COLO668 (cell line): ENCODE measurements around the gene OLIG3.

Source experiments
- DNase-seq: peaks from one replicate; lab custom pipeline; 2025; ENCODE audit not compliant: unreplicated experiment; lab: John Stamatoyannopoulos, UW

The OLIG3 gene

DNA sequence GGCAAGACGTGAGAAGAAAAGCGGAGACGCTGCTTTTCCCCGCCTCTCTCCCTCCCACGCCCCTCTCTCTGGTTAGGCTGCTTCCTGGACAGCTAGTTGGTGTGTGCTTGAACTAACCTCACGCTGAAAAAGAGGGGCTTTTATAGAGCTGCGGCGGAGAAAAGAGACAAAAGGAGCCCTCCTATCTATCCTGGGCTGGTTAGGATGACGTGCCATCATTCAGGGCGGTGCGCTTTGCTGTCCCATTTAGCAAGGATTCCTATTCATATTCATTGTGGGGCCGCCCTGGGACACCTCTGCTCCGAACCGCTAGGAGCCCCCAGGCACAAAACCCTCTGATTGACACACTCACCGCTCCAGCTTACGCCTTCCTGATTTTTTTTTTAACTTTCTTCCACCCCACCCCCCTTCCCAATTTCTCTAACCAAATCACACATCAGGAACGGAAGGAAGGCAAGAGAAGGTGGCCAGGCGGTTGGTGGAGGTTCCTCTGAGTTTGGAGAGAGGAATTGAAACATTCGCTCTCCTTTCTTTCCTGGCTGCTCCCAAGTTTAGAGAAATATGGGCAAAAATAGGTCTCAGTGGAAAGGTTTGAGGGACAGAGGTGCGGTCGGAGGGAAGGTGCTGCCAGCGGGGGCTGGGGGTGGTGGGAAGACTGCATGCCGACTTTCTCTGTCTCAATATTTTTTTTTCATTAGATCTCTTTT is at the start of gene OLIG3:
Gene OLIG3 (minus strand): TSS at position 114 of the 707 bp plus-strand sequence. CDS start 224 bp downstream, outside the sequence.
- no peak for DNase-seq

DNA sequence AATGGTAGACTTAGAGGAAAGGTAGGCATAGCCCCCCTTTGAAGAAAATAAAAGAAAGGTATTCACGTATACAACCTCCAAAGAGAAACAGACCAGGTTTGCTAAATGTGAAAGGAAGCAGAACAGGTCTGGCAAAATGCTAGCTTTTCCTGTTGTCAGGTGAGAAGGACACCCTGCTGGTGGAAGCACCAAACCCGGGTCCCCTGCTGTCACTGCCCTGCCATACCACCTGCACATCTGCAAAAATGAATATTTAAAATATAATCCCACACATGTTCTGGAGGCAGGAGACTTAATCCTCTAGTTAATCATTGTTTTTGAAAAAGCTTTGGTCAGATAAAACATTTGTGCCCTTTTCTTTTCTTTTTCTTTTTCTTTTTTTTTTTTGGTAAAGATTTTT is 48.9 kb upstream of the OLIG3 start:
- DNase-seq, result peak; percentile 3

DNA sequence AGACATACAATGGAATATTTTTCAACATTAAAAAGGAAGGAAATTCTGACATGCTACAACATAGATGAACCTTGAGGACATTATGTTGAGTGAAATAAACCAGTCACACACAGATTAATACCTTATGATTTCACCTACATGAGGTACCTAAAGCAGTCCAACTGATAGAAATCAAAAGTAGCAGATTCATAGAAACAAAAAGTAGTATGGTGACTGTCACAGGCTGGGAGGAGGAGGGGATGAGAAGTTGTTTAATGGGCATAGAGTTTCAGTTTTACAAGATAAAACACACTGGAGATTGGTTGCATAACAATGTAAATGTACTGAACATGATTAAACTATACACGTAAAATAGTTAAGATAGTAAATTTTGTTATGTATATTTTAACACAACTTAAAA is 48.5 kb upstream of the OLIG3 start:
- no peak for DNase-seq

DNA sequence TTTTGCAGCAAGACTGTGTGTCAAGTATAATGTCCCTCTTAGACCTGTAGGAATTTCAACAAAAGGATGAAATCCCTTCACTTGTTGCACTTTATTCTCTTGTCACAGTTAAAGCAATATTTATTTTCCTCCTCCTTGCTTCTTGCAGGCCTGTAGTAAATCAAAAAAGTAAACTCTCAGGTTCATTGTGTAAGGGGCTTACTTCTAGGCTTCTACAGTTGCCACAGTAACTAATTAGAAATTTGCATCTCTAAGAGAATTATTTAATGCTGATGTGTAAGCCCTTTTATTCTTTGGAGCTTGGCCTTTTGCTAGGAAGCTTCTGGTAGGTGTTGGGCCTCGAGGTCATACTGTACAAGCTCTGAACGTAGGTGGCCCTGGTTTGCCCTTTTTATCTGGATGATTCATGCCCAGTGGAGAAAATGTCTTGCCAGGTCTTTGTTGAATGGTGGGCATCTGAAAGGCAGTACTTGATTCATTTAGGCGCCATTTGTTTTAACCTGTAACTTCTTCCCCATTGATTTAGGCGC is 47.4 kb upstream of the OLIG3 start:
- DNase-seq, result no peak

DNA sequence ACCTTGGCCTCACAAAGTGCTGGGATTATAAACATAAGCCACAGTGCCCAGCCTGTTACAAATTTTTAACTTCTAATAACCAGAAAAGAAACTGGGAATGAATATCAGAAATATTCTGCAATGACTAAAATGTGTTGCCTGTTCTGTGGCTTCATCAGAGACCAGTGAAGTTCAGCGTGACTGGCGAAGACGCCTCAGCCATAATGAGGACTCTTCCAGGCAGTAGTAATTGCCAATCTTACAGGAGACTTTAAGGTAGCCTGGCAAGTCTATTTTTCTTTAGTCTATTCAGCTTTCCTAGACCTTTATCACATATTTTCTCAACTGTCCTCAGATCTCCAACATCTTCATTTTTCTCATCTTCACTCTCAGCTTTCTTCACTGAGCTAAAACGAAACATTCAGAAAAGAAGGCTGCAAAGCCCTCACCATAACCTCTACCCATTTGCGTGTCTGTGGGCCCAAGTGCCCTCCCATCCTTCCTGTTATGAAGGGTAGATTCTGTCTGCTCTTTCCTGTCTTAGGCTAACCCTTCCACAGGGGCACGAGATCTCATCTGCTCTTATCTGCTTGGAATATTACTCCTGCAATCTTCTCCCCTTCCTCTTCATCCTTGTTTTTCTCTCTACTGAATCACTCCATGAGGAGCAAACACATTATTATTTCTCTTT is 42.0 kb upstream of the OLIG3 start:
- no peak for DNase-seq

DNA sequence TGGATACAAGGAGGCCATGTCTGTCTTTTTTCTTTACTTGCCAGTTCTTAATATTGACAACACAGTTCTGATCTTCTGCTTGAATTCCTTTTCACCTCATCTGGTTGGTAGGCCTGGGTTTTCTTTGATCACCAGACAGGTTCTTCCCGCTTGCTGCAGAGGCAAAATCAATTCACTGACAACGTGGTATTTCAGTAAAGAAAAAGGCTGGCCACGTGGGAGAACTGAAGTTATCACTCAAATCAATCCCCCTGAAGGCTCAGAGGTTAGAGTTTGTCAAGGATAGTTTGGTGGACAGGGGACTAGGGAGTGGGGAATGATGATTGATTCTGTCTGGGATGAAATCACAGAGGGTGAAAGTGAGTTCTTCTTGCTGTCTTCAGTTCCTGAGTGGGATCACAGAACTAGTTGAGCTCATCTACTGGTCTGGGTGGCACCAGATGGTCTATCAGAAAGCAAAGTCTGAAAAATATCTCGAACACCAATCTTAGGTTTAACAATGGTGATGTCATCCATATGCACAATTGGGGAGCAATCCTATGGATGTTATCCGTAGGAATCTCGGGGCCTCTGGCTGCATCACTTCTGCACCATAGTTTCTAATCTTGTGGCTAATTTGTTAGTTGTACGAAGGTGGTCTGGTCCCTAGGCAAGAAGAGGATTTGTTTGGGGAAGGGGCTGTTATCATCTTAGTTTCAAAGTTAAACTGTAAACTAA is 37.3 kb upstream of the OLIG3 start:
- no peak for DNase-seq

DNA sequence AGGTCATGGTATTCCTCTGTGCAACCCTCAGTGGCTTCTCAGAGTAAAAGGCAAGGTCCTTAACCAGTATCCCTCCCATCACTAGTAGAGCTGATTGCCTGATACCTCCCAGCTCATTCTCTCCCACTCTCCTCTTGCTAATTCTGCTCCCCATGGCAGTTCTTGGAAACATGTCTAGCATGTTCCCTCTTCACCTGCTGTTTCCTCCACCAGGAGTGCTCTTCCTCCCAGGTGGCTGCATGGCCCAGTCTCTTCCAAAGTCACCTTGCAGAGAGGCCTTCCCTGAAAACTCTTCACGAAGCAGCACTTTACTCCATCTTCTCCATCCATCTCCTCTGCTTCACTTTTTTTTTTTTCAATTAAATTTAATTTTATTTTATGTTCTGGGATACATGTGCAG is 36.2 kb upstream of the OLIG3 start:
- DNase-seq, result no peak

DNA sequence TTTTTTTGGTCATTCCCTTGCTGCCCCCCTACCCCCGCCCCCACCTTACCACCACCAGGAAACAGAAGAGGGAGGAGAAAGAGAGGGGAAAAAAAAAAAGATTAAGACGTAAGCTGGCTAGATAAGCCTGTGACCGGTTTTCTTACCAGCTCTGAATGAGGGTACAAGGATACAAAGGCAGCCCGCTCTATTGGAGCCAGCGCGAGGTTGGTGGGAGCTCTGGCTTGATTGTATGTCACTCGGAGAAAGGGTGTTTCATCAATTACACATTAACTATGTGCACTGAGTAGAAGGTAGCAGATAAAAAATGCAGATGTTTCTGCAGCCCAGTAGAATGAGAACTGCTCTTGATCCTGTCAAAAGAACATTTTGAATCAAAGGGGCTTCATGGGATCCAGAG is 28.6 kb upstream of the OLIG3 start:
- DNase-seq, result no peak

DNA sequence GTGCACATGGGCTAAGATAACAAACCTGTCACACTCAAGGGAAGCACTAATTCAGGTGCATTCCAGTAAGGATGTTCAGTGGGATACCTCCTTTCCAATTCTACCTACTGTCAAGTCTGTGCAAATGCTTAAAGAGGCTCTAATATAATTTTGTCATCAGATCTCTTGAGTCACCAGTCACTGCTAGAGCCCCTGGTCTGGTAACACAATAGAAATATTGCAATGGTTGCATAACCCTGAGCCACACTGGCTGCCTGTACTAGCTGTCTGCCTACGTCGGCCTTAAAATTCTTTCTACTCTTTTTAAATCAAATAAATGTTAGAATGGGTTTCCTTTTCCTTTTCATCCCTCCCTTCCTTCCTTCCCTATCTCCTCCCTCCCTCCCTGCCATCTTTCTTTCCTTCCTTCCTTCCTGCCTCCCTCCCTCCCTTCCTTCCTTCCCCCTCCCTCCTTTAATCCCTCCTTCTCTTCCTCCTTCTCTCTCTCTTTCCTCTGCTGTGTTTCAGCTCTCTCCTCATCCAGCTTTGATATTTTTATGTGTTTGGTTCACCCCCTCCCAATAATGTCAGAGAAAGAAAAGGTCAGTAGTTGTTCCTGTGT is 28.1 kb upstream of the OLIG3 start:
- no peak for DNase-seq

DNA sequence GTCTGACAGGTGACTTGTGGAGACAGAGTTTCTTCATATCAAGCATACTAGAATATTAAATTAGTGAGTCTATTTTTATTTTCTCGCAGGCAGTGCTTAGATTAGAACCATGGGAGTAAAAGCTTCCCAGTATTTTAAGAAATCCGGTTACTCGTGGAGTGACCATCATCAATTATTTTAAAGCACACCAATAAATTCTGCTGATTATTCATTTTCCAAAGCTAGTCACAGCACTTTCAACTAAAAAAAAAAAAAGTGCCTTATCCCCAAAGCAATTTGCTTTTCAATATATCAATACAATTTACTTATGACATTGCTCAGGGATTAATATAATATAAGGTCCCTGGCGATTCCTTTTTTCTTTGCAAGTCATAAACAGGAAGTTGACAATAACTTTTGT is 26.3 kb upstream of the OLIG3 start:
- DNase-seq, result no peak

DNA sequence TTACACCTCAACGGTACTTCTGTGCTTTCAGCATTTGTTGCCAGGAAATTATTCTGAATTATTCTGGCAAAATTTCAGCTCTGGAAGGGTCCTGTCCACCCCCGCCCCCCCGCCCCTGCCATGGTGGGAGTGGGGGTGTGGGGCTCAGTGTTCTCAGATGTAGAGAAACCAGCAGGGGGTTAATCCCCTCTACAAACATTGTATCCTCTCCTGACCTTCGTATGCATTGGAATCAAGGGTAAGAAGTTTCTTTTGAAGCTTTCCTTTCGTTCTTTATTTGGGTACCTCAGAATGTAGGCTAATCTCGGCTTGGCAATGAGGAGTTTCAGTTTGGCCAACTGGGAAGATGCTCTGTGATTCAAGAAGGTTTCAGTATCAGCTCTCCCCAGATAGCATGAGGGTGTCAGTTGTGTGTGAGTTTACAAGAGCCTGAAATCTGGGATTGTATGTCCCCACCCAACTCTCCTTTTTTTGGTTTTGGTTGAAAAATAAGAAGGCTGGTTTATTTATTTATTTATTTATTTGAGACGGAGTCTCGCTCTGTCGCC is 25.5 kb upstream of the OLIG3 start:
- DNase-seq, result no peak

DNA sequence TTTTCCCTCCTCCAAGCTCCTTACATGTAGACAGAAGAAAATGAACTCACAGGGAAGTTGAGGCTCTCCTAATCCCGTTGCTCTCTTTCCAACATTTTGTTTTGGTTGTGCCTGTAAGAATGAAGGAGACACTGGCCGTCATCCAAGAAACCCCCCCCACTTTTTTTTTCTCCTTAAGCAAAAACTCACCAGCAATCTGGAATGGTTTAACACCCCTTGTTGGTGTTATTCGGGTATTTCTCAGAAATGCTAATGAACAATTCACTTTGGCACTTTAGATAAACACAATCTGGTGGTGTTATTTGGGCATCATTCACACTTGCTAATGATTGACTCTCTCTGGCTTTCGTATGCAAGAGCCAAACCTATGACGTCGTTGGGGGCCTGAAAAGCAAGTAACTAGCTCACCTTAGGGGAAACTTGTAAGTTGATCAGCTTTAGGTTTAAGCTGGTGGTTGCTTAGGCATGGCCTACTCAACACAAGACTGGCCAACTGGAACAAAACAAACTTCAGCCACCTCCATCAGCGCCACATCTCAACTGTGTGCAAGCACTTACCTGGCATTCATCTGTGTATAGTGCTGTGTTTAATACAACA is 24.3 kb upstream of the OLIG3 start:
- DNase-seq, result peak; percentile 30

DNA sequence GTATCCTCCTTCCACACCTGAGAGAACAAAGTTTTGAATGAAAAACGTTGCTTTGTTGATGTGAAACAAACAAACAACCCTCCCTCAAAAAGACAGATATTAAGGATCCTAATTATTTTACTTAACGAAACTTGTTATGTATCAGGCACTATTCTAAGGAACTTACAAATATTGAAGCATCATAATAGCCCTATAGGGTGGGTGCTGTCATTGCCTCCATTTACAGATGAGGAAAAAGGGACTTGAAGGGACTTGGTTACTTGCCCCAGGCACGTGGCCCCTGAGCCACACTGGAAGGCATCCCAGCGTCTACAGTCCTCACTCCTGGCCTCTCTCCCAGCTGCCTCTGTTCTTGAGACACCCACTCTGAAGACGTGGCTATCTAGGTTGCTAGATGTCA is 20.2 kb upstream of the OLIG3 start:
- DNase-seq, result no peak

DNA sequence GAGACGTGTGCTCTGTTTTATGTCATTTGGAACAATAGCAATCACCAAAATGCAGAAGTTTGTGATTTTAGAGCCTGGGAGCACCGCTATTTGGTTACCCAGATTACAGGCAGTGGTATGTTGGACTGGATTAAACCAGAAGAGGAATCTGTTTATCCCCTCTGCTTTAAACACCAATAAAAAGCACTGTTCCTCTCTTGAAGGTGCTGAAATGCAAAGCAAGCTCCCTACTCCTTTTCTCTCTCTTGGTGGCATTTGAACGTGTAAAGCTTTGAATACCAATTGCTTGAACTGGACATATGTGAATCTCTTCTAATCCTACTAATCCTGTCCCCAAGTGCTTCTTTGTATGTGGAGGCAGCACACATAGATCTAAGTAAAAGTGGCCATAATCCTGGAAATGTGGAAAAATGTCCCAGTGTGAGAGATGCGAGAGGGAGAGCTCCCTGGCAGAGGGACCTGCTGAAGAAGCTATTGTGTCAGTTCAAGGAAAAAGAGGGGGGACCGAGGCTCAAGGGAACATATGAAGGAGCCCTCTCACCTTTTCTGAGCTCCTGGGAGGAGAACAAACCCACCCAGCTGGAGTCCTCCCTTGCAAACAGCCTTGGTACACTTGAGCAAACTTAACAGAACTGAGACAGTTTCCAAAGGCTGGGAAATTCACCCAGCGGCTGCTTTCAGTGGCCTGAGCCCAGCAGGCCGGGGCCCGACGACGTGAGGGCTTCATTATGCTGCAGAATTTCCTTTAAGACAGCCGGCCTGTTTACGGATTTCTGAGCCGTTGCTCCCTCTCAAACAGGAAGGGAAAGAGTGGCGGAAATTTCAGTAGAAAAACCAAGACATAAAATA is 18.8 kb upstream of the OLIG3 start:
- DNase-seq, result no peak

DNA sequence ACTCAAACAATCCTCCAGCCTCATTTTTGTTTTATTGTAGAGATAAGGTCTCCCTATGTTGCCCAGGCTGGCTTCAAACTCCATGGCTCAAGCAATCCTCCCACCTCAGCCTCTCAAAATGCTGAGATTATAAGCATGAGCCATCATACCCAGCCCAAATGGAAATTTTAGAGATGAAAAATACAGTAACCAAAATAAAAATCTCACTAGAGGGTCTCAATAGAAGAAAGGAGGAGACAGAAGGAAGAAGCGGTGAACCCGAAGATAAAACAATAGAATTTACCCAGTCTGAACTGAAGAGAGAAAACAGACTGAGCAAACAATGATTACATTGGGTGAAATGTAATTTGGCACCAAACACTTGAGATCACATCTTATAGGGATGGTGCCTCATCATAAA is 16.7 kb upstream of the OLIG3 start:
- no peak for DNase-seq

DNA sequence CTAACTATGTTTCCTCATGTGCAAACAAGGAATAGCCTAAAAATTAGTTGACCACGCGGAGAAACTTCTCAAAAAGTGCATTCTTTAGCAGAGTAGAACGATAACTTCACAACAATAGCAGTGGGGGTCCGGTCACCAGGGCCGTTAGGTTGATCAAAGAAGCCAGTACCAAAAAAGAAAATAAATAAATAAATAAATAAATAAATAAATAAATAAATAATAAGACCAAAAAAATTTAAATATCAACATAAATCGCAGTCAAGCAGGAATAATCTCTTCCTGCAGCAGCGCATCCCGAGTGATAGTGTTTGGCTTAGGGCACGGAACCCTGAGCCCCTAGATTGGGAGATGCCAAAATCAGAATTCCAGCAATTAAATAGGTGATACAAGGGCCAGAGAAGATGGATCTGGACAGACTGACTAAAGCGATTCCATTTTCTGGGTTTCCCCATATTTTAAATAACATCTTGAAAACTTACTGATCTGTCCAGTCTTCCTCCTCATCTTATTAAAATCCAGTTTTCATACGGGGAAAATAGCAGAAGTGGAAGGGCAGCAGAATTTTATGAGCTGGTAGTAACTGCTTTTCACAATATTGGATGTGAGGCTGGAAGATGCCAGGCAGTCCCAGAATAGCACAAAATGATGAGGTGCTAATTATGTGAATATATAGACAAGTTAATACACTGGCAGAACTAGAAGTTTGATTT is 4.4 kb upstream of the OLIG3 start:
- DNase-seq, result no peak

DNA sequence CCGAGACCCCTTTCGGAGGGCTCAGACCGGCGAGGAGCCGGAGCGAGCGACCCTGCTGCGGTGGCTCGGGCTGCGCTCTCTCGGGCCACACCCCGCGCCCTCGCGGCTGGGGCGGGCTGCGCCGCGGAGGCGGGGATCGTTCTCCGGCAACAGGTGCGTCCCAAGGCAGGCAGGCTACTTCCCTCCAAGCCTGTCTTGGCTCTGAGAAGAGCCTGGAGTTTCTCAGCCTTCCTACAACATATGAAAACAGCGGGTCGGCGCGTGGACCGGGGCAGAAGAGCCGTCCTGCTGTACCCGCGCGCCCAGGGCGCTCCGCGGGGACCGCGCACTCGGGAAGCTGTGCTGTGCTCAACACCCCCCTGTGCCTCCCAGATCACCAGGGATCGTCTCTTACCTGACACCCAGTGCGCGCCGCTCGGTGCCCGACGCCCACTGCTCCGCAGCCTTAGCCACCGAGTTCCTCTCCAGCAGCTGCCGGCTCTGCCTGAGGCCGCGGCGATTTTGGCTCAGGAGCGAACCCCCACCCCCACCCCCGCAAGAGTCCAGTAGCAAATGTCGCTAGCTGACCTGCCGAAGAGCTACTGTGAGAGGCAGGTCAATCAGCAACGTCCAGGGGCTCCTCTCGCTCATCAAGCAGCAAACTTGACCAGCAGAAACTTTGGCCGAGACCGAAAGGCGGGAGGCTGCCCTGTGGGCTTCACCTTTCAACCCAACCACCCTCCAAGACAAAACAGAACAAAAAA is 3.7 kb upstream of the OLIG3 start:
- peak; percentile 21 for DNase-seq

DNA sequence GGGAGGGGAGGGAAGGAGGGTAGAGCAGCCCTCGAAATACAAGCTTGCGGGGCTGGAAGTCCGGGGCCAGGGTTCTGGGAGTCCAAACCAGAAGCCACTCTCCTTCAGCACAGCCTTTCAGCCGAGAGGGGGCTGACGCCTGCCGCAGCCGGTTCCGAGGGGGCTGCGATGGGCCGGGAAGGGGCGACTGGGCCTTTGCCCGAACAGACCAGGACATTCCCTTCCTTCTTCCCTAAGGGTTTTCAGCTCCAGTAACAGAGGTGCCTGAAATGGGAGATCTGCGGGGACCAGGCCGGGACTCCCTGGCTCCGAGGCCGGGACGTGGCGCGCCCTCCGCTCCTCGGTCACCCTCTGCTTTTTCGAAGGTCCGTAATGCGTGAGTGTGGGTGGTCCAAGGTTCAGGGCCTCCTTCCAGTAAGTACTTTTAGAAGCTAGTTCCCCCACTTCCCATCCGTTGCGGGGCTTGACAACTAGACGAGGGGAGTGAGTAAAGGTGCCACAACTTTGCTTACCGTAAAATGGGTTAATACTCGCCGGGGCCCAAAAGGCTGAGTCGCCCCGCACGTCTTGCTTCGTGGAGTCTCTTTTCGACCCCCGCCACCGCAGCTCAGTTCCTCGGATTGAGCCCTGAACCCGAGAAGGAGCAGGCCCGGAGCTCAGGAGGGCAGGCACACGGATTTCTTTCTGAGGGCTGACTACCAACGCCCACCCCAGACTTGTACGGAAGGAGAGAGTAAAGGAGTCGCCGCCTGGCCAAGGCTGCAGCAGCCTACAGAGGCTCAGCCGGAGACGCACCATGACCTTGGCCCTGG is 2.9 kb upstream of the OLIG3 start:
- no peak for DNase-seq
